Placental epithelial cell (primary cell): ENCODE results near the gene IMPG1. TPM values are rescaled to one million over a fixed set of nuclear protein-coding genes. Genes with fewer than 3 reads are reported as not detected.

Experiments
- small RNA-seq: library from RNA; depleted of rRNA; stranded (forward); fragments of <200 nt; gene quantifications from one replicate; pipeline ENCODE3, GENCODE V24; 2012
- total RNA-seq: library from RNA; depleted of rRNA; stranded (reverse); fragments of >200 nt; gene quantifications from 2 replicates; pipeline ENCODE4 v1.2.3, GENCODE V29; 2012

IMPG1 gene, protein sequence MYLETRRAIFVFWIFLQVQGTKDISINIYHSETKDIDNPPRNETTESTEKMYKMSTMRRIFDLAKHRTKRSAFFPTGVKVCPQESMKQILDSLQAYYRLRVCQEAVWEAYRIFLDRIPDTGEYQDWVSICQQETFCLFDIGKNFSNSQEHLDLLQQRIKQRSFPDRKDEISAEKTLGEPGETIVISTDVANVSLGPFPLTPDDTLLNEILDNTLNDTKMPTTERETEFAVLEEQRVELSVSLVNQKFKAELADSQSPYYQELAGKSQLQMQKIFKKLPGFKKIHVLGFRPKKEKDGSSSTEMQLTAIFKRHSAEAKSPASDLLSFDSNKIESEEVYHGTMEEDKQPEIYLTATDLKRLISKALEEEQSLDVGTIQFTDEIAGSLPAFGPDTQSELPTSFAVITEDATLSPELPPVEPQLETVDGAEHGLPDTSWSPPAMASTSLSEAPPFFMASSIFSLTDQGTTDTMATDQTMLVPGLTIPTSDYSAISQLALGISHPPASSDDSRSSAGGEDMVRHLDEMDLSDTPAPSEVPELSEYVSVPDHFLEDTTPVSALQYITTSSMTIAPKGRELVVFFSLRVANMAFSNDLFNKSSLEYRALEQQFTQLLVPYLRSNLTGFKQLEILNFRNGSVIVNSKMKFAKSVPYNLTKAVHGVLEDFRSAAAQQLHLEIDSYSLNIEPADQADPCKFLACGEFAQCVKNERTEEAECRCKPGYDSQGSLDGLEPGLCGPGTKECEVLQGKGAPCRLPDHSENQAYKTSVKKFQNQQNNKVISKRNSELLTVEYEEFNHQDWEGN
- not detected in 2 replicates for total RNA-seq

GRCh38 chr6:76072562-76072961 lies at the start of gene IMPG1:
Gene IMPG1, minus strand, starts transcription at chr6:76072662. Its CDS starts 174 bp downstream, at chr6:76072488.

Small RNA genes within 50 kb of the gene (small RNA-seq; reads per million reads assigned to genes)
- gene RF00019 (not detected), gene RNU6-248P (not detected)
